Neural cell (in vitro differentiated cells): ENCODE measurements around the gene CEP128. TPM values are rescaled to one million over a fixed set of nuclear protein-coding genes. Genes with fewer than 3 reads are reported as not detected.

ENCODE experiments used
- H2AFZ ChIP-seq: fragments of 200-600, 300-800 bp; sonication (generic), shearing (Covaris generic); 2 replicates; pipeline ENCODE4 v1.6.0; 2014; ENCODE audit warnings: low read depth, mild to moderate bottlenecking, antibody characterized with exemption, low read length, moderate library complexity
- H3F3A ChIP-seq: fragments of 200-600 bp; shearing (Covaris generic); 2 replicates; pipeline ENCODE4 v1.6.1; 2016; ENCODE audit warnings: mild to moderate bottlenecking, moderate library complexity, mixed read lengths, antibody characterized with exemption, low read length; ENCODE audit not compliant: insufficient read depth, poor library complexity, severe bottlenecking
- H3K27ac ChIP-seq: fragments of 200-600, 300-800 bp; sonication (generic), shearing (Covaris generic); 2 replicates; pipeline ENCODE4 v1.5.1; 2014; ENCODE audit warnings: mild to moderate bottlenecking, low read length, moderate library complexity
- H3K27me3 ChIP-seq: fragments of 300-800, 200-600 bp; sonication (generic), shearing (Covaris generic); 2 replicates; pipeline ENCODE4 v1.6.0; 2014; ENCODE audit warnings: mild to moderate bottlenecking, low read depth, low read length, moderate library complexity; ENCODE audit not compliant: insufficient read depth
- H3K36me3 ChIP-seq: fragments of 300-800, 200-600 bp; sonication (generic), shearing (Covaris generic); 2 replicates; pipeline ENCODE4 v1.5.1; 2014; ENCODE audit warnings: mild to moderate bottlenecking, antibody characterized with exemption, low read length, moderate library complexity; ENCODE audit not compliant: insufficient read depth
- H3K4me2 ChIP-seq: fragments of 300-800, 200-600 bp; sonication (generic), shearing (Covaris generic); 2 replicates; pipeline ENCODE4 v1.6.0; 2014; ENCODE audit warnings: mild to moderate bottlenecking, low read length
- H3K4me3 ChIP-seq: fragments of 300-800, 200-600 bp; sonication (generic), shearing (Covaris generic); 2 replicates; pipeline ENCODE4 v1.5.1; 2014; ENCODE audit warnings: mild to moderate bottlenecking, low read length, moderate library complexity
- H3K79me2 ChIP-seq: fragments of 200-600 bp; shearing (Covaris generic); replicated peaks from 2 replicates; pipeline ENCODE4 v1.6.0; 2014; ENCODE audit warnings: mild to moderate bottlenecking, low read length, moderate library complexity; ENCODE audit not compliant: insufficient read depth
- H3K9ac ChIP-seq: fragments of 300-800, 200-600 bp; sonication (generic), shearing (Covaris generic); 2 replicates; pipeline ENCODE4 v1.6.1; 2016; ENCODE audit warnings: mild to moderate bottlenecking, low read length, mixed read lengths
- H3K9me2 ChIP-seq: fragments of 200-600 bp; shearing (Covaris generic); 2 replicates; pipeline ENCODE4 v1.6.1; 2016; ENCODE audit warnings: mild to moderate bottlenecking, low read length, mixed read lengths; ENCODE audit not compliant: insufficient read depth
- H3K9me3 ChIP-seq: fragments of 200-600, 300-800 bp; sonication (generic), shearing (Covaris generic); 2 replicates; pipeline ENCODE4 v1.6.1; 2016; ENCODE audit warnings: mild to moderate bottlenecking, mixed run types, low read length, moderate library complexity, mixed read lengths
- H4K20me1 ChIP-seq: fragments of 200-600 bp; shearing (Covaris generic); 2 replicates; pipeline ENCODE4 v1.6.1; 2016; ENCODE audit warnings: mild to moderate bottlenecking, mixed run types; ENCODE audit not compliant: insufficient read depth
- EP300 ChIP-seq: fragments of 450-650 bp; conservative IDR thresholded peaks from 2 replicates; pipeline ENCODE4 v1.6.1; 2014; ENCODE audit warnings: antibody characterized with exemption, mild to moderate bottlenecking, moderate library complexity; ENCODE audit not compliant: poor library complexity, severe bottlenecking
- EZH2 ChIP-seq: fragments of 200-600, 300-800 bp; shearing (Covaris generic), sonication (generic); IDR thresholded peaks from 2 replicates; pipeline ENCODE4 v1.6.1; 2014; ENCODE audit warnings: antibody characterized with exemption, low read length, borderline replicate concordance, mild to moderate bottlenecking; ENCODE audit not compliant: insufficient read depth, poor library complexity, severe bottlenecking
- MXI1 ChIP-seq: fragments of 450-650 bp; conservative IDR thresholded peaks from 2 replicates; pipeline ENCODE4 v1.6.1; 2014; ENCODE audit warnings: antibody characterized with exemption, mild to moderate bottlenecking; ENCODE audit not compliant: poor library complexity, severe bottlenecking
- POLR2AphosphoS5 ChIP-seq: IDR thresholded peaks from 2 replicates; pipeline ENCODE4 v1.6.1; 2012
- RAD21 ChIP-seq: fragments of 450-650 bp; conservative IDR thresholded peaks from 2 replicates; pipeline ENCODE4 v1.6.1; 2014; ENCODE audit warnings: antibody characterized with exemption, mild to moderate bottlenecking, moderate library complexity
- SMC3 ChIP-seq: fragments of 450-650 bp; conservative IDR thresholded peaks from 2 replicates; pipeline ENCODE4 v1.6.1; 2014; ENCODE audit warnings: antibody characterized with exemption, mild to moderate bottlenecking, moderate library complexity; ENCODE audit not compliant: poor library complexity
- TAF1 ChIP-seq: IDR thresholded peaks from 2 replicates; pipeline ENCODE4 v1.6.1; 2012; ENCODE audit warnings: low read depth
- polyA plus RNA-seq: library from polyadenylated mRNA; depleted of rRNA; stranded (reverse); fragments of >200 nt; gene quantifications from 2 replicates; pipeline ENCODE4 v1.2.3, GENCODE V29; 2014
- TF ChIP-seq, protein P1 (sequence below): IDR thresholded peaks from 2 replicates; pipeline ENCODE4 v1.6.1; 2012; ENCODE audit warnings: borderline replicate concordance
- TF ChIP-seq, protein P2 (sequence below): fragments of 450-650 bp; IDR thresholded peaks from 2 replicates; pipeline ENCODE4 v1.5.1; 2014; ENCODE audit warnings: antibody characterized with exemption, mild to moderate bottlenecking, moderate library complexity; ENCODE audit not compliant: poor library complexity, severe bottlenecking

CEP128 gene
- polyA plus RNA-seq, 1 donor from 2014 or later: 5.5 TPM

DNA sequence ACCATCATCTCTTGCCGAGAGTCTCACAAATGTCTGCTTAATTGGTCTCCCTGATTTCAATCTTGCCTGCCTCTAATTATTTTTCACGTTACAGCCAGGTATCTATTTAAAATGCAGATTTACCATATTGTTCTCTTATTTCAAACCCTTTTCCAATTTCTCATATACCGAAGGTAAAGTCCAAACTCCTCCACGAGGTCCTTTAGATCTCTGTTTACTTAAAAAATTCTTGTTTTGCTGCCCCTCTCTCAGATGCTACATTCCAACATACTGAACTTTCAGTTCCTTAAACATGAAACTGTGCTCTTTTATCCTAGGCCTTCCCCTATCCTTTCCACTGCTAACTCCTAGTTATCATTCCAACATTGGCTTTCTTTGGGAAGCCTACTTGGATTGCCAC, 363.9 kb downstream of the CEP128 start:
- H3K4me2 ChIP-seq: no peak overlapping the region
- TF ChIP-seq, protein P1, sequence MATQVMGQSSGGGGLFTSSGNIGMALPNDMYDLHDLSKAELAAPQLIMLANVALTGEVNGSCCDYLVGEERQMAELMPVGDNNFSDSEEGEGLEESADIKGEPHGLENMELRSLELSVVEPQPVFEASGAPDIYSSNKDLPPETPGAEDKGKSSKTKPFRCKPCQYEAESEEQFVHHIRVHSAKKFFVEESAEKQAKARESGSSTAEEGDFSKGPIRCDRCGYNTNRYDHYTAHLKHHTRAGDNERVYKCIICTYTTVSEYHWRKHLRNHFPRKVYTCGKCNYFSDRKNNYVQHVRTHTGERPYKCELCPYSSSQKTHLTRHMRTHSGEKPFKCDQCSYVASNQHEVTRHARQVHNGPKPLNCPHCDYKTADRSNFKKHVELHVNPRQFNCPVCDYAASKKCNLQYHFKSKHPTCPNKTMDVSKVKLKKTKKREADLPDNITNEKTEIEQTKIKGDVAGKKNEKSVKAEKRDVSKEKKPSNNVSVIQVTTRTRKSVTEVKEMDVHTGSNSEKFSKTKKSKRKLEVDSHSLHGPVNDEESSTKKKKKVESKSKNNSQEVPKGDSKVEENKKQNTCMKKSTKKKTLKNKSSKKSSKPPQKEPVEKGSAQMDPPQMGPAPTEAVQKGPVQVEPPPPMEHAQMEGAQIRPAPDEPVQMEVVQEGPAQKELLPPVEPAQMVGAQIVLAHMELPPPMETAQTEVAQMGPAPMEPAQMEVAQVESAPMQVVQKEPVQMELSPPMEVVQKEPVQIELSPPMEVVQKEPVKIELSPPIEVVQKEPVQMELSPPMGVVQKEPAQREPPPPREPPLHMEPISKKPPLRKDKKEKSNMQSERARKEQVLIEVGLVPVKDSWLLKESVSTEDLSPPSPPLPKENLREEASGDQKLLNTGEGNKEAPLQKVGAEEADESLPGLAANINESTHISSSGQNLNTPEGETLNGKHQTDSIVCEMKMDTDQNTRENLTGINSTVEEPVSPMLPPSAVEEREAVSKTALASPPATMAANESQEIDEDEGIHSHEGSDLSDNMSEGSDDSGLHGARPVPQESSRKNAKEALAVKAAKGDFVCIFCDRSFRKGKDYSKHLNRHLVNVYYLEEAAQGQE: no peak
- TF ChIP-seq POLR2AphosphoS5: no peak
- no peak for TF ChIP-seq EP300
- no peak for TF ChIP-seq MXI1
- TF ChIP-seq TAF1: no peak
- no peak for TF ChIP-seq EZH2
- TF ChIP-seq, protein P2, sequence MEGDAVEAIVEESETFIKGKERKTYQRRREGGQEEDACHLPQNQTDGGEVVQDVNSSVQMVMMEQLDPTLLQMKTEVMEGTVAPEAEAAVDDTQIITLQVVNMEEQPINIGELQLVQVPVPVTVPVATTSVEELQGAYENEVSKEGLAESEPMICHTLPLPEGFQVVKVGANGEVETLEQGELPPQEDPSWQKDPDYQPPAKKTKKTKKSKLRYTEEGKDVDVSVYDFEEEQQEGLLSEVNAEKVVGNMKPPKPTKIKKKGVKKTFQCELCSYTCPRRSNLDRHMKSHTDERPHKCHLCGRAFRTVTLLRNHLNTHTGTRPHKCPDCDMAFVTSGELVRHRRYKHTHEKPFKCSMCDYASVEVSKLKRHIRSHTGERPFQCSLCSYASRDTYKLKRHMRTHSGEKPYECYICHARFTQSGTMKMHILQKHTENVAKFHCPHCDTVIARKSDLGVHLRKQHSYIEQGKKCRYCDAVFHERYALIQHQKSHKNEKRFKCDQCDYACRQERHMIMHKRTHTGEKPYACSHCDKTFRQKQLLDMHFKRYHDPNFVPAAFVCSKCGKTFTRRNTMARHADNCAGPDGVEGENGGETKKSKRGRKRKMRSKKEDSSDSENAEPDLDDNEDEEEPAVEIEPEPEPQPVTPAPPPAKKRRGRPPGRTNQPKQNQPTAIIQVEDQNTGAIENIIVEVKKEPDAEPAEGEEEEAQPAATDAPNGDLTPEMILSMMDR: no peak
- no peak for TF ChIP-seq SMC3
- no peak for TF ChIP-seq RAD21
- no peak overlapping the region for H3K9ac ChIP-seq
- H3K9me3 ChIP-seq: no peaks in the 10 kb centered on the region
- H3K27me3 ChIP-seq: no peaks in the 10 kb centered on the region
- H2AFZ ChIP-seq: no peak overlapping the region
- H3K27ac ChIP-seq: no peak overlapping the region
- no peaks in the 10 kb centered on the region for H3K9me2 ChIP-seq
- H3K4me3 ChIP-seq: no peak overlapping the region
- H4K20me1 ChIP-seq: no peaks in the 10 kb centered on the region
- H3F3A ChIP-seq: no peaks in the 10 kb centered on the region
- H3K79me2 ChIP-seq: no peaks in the 10 kb centered on the region
- H3K36me3 ChIP-seq: no peaks in the 10 kb centered on the region

DNA sequence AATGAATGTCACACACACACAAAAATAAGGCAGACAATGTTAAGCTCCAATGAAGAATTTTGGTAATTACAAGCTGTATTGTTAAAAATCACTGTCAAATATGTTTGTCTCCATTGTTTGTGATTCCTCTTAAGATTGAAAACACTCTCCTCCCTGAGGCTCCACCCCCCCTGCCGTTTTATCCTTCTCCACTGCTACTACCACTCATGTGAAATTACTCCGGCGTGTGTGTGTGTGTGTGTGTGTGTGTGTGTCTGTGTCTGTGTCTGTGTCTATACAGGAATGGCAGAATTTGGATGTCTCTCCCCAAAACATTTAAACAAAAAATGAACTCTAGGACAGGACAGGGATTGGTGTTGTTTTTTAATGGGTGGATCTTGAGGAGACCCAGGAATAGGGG, 365.1 kb downstream of the CEP128 start:
- Histone ChIP-seq H3K27me3 (no peaks in the 10 kb centered on the region), H3K4me3 (no peak overlapping the region), H2AFZ (no peak overlapping the region), H3K36me3 (no peaks in the 10 kb centered on the region), H3K9me2 (no peaks in the 10 kb centered on the region), H3F3A (no peaks in the 10 kb centered on the region), H4K20me1 (no peaks in the 10 kb centered on the region), H3K79me2 (no peaks in the 10 kb centered on the region), H3K9me3 (no peaks in the 10 kb centered on the region), H3K27ac (no peak overlapping the region), H3K4me2 (no peak overlapping the region), H3K9ac (no peak overlapping the region)
- TF ChIP-seq MXI1: no peak

DNA sequence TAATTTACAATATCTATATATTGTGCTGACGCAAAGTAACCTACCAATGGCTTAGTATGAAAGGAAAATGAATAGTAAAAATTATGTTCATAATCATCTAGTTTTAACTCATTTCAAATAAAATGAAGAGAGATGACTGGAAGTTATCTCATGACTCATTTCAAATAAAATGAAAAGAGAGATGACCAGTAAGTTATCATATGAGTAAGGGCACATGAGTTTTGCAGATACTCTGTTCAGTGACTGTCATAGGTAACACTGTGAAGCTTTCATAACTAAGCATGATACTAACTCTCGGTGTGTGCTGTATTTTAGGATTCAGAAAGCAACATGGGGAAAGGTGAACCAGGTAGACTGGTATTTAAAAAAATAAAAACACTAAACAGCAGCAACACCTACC, 365.8 kb downstream of the CEP128 start:
- Histone ChIP-seq H3K9me2 (no peaks in the 10 kb centered on the region), H2AFZ (no peak overlapping the region), H3K9me3 (no peaks in the 10 kb centered on the region), H3K27me3 (no peaks in the 10 kb centered on the region), H4K20me1 (no peaks in the 10 kb centered on the region), H3K9ac (no peak overlapping the region), H3F3A (no peaks in the 10 kb centered on the region), H3K36me3 (no peaks in the 10 kb centered on the region), H3K79me2 (no peaks in the 10 kb centered on the region), H3K4me3 (no peak overlapping the region), H3K4me2 (no peak overlapping the region), H3K27ac (no peak overlapping the region)
- TF ChIP-seq SMC3: no peak
- TF ChIP-seq EZH2: no peak
- TF ChIP-seq TAF1: no peak
- TF ChIP-seq EP300: no peak
- TF ChIP-seq, protein P1: no peak
- TF ChIP-seq, protein P2: no peak
- TF ChIP-seq POLR2AphosphoS5: no peak
